Effector CD8-positive, alpha-beta T cell (primary cell): ENCODE results near the gene MYO1H.
"Not testable (repeated sequence)": the region's sequence is repeated elsewhere in the genome, so short reads cannot be mapped to it uniquely, and the experiment has no call there.

Source experiments
- DNase-seq: peaks from one replicate; lab custom pipeline; 2025; lab: John Stamatoyannopoulos, UW

MYO1H gene

GRCh38 chr12:109346920-109347319, 780 bp upstream of the MYO1H start:
- no peak for DNase-seq

DNA sequence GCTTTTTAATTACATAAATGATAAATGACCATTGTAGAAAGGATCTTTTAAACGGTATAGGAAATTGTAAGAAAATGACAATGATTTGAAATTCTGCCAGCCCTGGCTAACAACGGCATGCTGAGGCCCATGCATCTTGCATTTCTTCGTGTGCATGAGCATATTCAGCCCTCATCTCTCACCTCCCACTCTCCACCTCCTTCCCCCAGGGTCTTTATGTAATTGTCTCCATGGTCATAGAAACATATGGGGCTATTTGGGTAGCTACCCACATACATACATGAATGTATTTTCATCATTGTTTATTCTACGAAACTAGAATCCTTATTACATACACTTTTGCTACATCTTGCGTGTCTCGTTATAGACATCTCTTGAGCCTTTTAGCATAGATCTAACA, 4.5 kb downstream of the MYO1H start:
- no peak for DNase-seq

DNA sequence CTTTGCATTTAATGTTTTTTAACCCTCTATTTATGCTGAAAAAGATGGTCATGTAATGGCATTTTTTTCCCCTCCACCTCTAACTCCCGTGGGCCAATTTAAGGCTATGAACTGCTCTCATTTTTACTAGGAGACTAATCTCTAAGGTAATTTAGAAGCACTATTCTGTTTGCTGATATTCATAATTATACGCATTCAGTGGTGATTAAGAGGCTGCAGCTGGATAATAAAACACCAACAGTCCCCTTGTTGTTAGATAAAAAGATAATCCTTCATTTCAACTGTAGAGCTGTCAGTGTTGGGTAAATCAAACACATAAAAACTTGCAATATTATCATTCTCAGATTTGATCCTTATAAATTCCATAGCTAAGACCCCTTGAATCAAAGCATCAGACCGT, 8.9 kb downstream of the MYO1H start:
- DNase-seq, result no peak

- no peak for DNase-seq
Measured at GRCh38 chr12:109357032-109357431, 9.3 kb downstream of the MYO1H start.

DNA sequence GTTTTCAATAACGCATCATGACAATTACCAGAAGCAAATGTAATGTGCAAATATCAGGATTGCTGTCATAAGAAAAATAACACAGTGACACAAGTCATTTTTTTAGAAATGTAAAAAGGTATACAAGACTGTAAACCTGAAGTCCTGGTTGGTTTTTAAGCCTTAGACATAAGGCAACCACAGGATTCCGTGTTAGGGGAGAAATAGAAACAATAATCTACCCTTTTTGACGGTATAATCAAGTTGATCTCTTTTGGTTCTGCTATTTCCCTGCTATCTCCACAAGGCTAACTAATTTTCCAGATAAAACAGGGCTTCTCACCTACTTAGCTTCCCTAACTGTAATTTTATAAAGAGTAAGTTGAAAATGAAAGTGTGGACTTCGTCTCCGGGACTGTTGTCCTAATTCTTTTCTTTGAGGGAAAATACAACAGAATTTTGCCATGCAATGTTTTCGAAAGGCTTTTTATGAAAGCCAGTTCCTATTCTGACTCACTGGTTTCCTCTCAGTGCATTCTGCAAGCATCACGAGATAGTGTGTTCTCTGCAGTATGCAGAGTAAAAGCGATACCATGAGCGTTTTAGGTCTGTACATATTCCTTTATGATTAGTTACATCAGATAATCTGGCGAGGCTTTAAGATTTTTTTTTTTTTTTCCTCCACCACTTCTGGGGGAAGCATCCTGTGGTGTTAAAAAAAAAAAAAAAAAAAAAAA, 10.6 kb downstream of the MYO1H start:
- DNase-seq, result no peak

DNA sequence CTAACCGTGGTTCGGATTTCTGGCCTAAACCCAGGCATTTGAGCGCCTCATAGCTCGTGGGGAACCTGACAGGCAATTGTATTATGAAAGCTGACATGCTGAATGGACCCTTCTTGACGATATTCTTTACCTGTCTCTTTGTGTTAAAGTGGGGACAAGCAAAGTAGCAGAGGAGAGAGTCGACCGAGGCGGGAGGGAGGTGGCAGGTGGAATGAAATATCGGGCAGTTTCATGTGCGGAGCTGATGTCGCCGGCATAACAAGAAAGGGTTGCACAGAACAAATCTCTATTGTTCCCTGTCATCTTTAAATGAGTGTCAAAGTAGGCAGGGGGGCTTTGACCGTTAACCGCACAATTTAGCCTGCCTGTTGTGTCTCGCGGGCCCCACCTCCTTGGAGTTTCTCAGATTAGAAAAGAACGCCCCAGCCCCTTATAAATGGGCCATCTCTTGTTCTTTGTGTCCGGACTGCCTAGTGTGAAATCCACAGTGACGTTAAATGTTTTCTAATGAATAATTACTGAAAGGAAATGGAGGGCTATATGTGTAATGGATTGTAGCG, 11.5 kb downstream of the MYO1H start:
- DNase-seq, result no peak

DNA sequence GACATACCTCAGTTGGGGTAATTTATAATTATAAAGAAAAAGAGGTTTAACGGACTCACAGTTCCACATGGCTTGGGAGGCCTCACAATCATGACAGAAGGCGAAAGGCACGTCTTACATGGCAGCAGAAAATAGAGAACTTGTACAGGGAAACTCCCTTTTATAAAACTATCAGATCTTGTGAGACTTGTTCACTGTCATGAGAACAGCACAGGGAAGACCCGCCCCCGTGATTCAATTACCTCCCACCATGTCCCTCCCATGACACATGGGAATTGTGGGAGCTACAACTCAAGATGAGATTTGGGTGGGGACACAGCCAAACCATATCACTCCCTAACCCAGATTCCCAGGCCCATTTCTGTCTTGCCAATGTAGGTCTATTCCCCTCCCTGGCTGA, 22.1 kb downstream of the MYO1H start:
- DNase-seq, result no peak

- DNase-seq, result no peak
Measured at GRCh38 chr12:109377139-109377685, 29.5 kb downstream of the MYO1H start.

DNA sequence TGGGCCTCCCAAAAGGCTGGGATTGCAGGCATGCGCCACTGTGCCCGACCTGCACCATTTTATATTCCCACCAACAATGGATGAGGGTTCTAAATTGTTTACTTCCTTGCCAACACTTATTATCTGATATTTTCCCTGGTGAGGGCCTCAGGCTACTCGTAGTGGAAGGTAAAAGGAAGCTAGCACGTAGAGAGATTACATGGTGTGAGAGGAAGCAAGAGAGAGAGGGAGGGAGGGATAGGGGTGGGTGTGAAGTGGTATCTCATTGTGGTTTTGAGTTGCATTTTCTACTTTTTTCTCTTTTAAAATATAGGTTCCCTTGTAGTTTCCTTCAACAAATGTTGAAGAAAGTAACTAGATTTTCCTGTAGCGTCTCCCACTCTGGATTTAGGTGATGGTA, 30.9 kb downstream of the MYO1H start:
- DNase-seq, result no peak

DNA sequence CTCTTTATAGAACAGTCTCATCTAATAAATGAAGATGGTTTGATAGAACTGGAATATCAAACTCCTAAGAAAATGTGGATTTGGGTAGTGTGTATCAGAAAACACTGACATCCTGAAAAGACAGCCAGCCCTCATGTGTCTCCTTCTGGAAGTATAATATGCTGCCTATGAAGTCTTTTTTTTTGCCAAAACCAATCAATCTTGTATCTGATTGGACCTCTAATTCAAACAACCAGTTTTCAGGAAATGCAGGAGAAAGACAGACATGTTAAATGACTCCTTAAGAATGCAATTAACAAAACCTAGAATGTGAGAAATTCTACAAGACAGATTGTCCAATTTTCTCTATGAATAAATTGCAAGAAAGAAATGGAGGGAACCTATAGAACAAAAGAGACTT, 34.3 kb downstream of the MYO1H start:
- no peak for DNase-seq

- no peak for DNase-seq
Measured at GRCh38 chr12:109383240-109383639, 35.5 kb downstream of the MYO1H start.

DNA sequence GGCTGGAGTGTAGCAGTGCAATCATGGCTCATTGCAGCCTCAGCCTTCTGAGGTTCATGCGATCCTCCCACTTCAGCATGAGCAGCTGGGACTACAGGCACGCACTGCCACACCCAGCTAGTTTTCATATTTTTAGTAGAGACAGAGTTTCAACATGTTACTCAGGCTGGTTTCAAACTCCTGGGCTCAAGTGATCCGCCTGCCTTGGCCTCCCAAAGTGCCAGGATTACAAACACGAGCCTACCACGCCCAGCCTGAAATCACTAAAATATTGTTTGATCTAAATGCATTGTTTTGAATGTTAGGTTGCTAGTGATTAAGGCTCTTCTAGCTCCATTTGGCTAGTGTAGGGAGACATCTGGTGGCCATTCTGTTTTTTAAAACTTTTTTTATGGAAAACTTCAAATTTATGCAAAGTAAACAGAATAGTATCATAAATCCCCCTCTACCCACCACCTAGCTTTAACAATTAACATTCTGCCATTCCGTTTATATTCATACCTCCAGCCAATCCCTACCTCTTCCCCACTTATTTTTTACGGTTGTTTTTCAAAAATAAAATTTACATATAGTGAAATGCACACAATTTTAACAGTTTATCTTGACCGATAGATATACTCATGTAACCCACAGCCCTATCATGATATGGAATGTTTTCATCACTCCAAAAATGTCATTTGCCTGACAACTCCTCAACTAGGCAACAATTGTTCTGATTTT, 37.8 kb downstream of the MYO1H start:
- no peak for DNase-seq

DNA sequence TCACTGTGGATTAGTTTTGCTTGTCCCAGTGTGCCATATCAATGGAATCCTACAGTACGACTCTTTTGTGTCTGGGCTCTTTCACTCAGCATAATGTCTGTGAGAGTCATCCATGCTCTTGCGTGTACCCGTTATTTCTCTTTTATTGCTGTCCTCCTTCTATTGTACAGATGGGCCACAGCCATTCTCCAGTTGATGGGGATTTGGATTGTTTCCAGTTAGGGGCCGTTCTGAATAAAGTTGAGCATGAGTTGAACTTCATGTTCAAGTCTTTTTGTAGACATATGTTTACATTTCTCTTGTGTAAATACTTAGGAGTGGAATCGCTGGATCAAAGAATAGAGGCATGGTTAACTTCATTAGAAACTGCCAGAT, 38.3 kb downstream of the MYO1H start:
- no peak for DNase-seq

DNA sequence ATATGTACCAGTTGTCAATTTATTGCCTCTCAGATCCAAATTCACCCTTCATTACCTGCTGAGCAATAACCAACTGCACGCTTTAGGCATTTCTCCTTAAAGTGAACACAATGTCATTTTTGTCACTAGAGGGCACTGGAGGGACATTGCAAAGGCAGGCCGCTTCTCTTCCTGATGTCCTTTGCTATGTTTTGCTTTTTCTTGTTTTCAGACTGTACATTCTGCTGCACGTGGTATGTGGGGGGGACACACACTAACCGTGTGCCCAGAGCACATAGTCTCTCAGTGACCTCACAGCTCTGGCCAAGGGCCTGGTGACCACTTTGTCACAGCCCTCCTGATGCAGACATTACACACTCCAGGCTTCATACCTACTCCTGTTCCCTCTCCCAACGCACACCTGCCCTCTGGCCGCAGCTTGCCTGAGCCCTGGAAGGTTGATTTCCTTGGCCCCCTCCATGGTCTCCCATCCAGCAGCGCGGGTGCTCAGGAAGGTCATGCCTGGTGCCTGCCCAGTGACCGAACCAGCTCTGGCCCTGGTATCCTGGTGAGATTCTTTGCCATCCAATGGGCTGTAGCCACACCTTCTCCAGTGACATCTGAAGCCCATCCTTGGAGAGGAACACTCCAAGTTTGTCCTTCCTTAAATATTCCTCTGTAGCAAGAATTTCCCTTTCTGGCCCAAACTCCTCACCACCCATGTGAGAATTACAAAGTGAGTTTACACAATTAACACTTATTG, 39.9 kb downstream of the MYO1H start:
- no peak for DNase-seq

DNA sequence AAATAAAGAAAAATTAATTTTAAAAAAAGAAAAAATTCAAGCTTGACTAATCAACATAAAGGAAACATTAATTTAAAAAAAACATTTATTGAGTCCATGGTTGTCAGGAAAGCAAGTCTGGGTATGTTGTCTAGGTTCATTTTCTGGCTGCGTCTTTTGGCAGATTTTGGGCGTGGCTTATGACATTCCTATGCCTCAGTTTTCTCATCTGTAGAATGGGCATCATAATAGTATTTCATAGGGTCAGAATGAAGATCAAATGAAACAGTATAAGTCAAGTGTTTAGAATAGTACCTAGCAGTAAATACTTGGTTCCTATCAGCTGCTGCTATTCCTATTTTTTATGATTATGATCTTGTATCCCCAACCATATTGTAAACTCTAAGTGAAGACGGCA, 40.5 kb downstream of the MYO1H start:
- no peak for DNase-seq

GRCh38 chr12:109389146-109389545, 41.4 kb downstream of the MYO1H start:
- DNase-seq, result no peak

DNA sequence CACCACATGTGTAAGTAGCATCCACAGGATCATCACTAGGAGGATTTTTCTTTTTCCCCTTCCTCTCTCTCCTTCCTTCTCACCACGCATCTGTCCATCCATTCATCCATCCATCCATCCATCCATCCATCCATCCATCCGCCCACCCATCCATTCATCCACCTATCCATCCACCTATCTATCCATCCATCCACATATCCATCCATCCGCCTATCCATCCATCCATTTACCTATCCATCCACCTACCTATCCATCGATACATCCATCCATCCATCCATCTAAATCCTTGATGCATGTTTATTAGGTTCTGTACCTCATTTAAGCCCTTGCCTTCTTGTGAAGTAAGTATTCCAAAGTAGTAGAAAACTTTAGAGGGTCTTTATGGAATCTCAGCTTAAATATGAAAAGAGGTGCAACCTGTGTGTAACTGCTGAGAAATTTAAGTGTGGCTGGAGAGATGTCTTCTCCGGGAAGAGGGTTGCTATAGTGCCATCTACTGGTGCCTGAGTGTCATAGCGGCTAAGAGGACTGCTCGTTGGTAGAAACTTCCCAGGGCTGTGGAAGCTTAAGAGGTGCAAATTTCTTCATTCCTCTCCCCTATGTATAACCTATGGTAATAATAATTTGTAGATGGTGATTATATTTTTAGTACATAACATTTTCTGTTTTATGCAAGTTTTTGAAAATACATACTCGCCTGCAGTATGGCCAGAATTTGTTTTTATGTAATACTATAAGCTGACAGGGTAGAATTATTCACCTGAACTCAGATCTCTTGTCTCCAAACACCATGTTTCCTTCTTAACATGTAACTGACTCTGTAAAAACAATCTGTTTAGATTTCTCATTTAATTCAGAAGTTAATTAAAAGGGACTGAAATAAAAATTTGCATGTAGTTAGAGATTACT, 46.0 kb downstream of the MYO1H start:
- no peak for DNase-seq

GRCh38 chr12:109394891-109395290, 47.2 kb downstream of the MYO1H start:
- DNase-seq, result no peak

DNA sequence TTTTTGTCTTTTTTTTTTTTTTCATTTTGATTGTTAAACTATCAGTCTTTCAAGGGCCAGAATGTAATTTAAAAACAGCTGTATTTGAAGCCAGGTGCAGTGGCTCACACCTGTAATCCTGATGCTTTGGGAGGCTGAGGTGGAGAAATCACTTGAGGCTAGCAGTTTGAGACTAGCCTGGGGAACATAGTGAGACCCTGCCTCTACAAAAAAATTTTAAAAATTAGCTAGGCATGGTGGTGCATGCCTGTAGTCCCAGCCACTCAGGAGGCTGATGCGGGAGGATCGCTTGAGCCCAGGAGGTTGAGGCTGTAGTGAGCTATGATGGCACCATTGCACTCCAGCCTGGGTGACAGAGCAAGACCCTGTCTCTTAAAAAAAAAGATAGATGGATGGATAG, 57.1 kb downstream of the MYO1H start:
- not testable (repeated sequence) for DNase-seq

DNA sequence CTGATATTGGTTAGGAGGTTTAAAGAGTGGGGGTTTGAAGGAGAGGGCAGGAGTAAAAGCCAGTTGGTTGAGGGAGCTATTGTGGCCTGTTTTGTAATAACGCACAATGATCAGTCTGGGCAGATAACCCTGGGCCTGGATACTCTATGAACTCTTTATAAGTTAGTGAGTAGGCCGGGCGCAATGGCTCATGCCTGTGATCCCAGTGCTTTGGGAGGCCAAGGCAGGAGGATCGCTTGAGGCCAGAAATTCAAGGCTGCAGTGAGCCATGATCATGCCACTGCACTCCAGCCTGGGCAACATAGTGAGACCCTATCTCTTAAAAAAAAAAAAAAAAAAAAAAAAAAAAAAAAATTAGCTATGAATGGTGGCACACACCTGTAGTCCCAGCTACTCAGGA, 58.4 kb downstream of the MYO1H start:
- not testable (repeated sequence) for DNase-seq

- no peak for DNase-seq
Measured at GRCh38 chr12:109418848-109419480, 71.3 kb downstream of the MYO1H start.
